ENCODE data around the gene CIZ1. TPM values are rescaled to one million over a fixed set of nuclear protein-coding genes. Genes with fewer than 3 reads are reported as not detected.

CIZ1 gene
- total and polyA plus RNA-seq, 2 of the 13 experiments (the other 11 are each of a cell fraction or from before 2014, with no cell fraction given): 30.6 to 50.3 TPM

- TF ChIP-seq SETDB1 (CRISPR knock-in tag; IDR thresholded peaks at IDR 0.05; ENCODE audit: borderline replicate concordance): no peak
- TF ChIP-seq HHEX (CRISPR knock-in tag; IDR thresholded peaks at IDR 0.05): no peak
- TF ChIP-seq TEAD2 (CRISPR knock-in tag; IDR thresholded peaks at IDR 0.05): no peak
- no peak for TF ChIP-seq ZBTB3 (CRISPR knock-in tag; IDR thresholded peaks at IDR 0.05; ENCODE audit: borderline replicate concordance, low read depth)
- no peak; the same call in none of the 2 replicates for TF ChIP-seq MED1 (CRISPR knock-in tag; IDR thresholded peaks at IDR 0.05)
- TF ChIP-seq AKAP8 (CRISPR knock-in tag; IDR thresholded peaks at IDR 0.05): no peak
- TF ChIP-seq ZNF589 (CRISPR knock-in tag; conservative IDR thresholded peaks at IDR 0.05): no peak
- TF ChIP-seq ZNF740 (CRISPR knock-in tag; IDR thresholded peaks at IDR 0.05): peak; percentile 68; the same call in 1 of the 2 replicates
- TF ChIP-seq ZHX1 (CRISPR knock-in tag; IDR thresholded peaks at IDR 0.05; ENCODE audit: low read depth): no peak
- no peak for TF ChIP-seq CAMTA2 (CRISPR knock-in tag; IDR thresholded peaks at IDR 0.05; ENCODE audit: borderline replicate concordance)
- no peak for TF ChIP-seq ZNF431 (CRISPR knock-in tag; IDR thresholded peaks at IDR 0.05; ENCODE audit: borderline replicate concordance, low read depth)
- TF ChIP-seq EZH2 (conservative IDR thresholded peaks at IDR 0.05; ENCODE audit: low read depth, low read length): no peak
- TF ChIP-seq REST (IDR thresholded peaks at IDR 0.05; ENCODE audit: borderline replicate concordance in 1 of 2, low read depth in 1 of 2, low read length in 2 of 2): no peak
- TF ChIP-seq TSC22D2 (CRISPR knock-in tag; IDR thresholded peaks at IDR 0.05; ENCODE audit: borderline replicate concordance): no peak
- no peak for TF ChIP-seq ZNF12 (CRISPR knock-in tag; IDR thresholded peaks at IDR 0.05)
- TF ChIP-seq ZGPAT (CRISPR knock-in tag; IDR thresholded peaks at IDR 0.05): peak; percentile 75
- TF ChIP-seq SALL1 (CRISPR knock-in tag; IDR thresholded peaks at IDR 0.05): peak; percentile 60
- no peak for TF ChIP-seq ZNF441 (CRISPR knock-in tag; IDR thresholded peaks at IDR 0.05; ENCODE audit: borderline replicate concordance)
- no peak for TF ChIP-seq ZNF274 (CRISPR knock-in tag; IDR thresholded peaks at IDR 0.05)
- TF ChIP-seq CBX1 (IDR thresholded peaks at IDR 0.05; ENCODE audit: low read depth): no peak
- no peak for TF ChIP-seq PTBP1 (IDR thresholded peaks at IDR 0.05; ENCODE audit: low read depth, low read length, poor library complexity, severe bottlenecking)
- TF ChIP-seq ZBTB20 (CRISPR knock-in tag; IDR thresholded peaks at IDR 0.05; ENCODE audit: borderline replicate concordance, low read depth): 0 out of 2 replicates have a peak, but pooled peaks have one; percentile 39
Measured at GRCh38 chr9:128127990-128128835, 63.2 kb downstream of the CIZ1 start (continued).

Data from HepG2 (cell line).